ENCODE measurements around the gene SMYD2.

Gene SMYD2

DNA sequence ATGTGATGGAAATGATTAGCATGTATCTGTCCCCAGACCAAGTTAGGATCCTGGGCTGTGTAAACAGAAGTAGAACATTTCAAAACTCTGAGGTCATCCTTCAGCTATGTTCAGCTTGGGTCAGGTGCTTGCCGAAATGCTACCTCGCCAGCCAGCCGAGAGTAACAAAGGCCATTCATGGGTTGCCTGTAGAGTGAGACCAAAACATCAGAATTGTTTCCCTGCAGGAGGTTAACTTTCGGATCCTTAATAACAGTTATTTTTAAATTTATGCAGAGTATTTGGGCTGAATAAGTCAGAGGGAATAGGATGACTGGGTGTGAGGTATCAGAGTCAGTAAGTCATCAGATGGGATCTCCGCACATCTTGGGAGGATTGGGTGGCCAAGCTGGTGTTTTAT, 35.6 kb downstream of the SMYD2 start:
- no peaks in the 10 kb centered on the region for H3K36me3 ChIP-seq (ENCODE audit: control insufficient read depth, insufficient read depth, low read length)
- no peaks in the 10 kb centered on the region for H3K27me3 ChIP-seq (ENCODE audit: control insufficient read depth, insufficient read depth, low read length)
- H3K4me1 ChIP-seq = no peaks in the 10 kb centered on the region
- H3K4me2 ChIP-seq (ENCODE audit: low read length) = no peak overlapping the region
- H3K79me2 ChIP-seq = no peaks in the 10 kb centered on the region
- TF ChIP-seq, protein P1, sequence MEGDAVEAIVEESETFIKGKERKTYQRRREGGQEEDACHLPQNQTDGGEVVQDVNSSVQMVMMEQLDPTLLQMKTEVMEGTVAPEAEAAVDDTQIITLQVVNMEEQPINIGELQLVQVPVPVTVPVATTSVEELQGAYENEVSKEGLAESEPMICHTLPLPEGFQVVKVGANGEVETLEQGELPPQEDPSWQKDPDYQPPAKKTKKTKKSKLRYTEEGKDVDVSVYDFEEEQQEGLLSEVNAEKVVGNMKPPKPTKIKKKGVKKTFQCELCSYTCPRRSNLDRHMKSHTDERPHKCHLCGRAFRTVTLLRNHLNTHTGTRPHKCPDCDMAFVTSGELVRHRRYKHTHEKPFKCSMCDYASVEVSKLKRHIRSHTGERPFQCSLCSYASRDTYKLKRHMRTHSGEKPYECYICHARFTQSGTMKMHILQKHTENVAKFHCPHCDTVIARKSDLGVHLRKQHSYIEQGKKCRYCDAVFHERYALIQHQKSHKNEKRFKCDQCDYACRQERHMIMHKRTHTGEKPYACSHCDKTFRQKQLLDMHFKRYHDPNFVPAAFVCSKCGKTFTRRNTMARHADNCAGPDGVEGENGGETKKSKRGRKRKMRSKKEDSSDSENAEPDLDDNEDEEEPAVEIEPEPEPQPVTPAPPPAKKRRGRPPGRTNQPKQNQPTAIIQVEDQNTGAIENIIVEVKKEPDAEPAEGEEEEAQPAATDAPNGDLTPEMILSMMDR (IDR thresholded peaks at IDR 0.05) = no peak
- no peak overlapping the region for H2AFZ ChIP-seq
- no peak overlapping the region for H3K4me3 ChIP-seq (ENCODE audit: low read depth, low read length)
- no peak overlapping the region for H3K9ac ChIP-seq
- H3K27ac ChIP-seq = no peak overlapping the region
- H3K9me3 ChIP-seq (ENCODE audit: control insufficient read depth, low read length) = no peaks in the 10 kb centered on the region

DNA sequence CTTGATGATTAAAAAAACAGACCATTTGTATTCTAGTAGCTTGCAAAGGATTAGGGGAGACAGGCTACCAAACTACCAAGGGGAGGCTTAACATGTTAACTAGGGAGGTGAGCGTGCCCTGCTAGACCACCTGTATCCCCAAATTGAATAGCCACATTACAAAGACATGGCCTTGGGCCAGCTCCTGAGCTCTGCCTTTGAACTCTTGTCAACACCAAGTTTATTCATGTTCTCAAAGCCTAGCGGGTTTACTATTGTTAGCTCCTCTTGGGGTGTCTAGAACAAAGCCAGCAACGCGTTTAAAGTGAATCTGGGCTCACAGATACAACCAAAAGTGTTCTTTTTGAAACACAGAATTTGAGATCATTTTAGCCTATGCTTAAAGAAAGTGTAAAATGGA, 36.3 kb downstream of the SMYD2 start:
- no peak overlapping the region for H3K4me2 ChIP-seq (ENCODE audit: low read length)
- H3K27ac ChIP-seq = no peak overlapping the region
- H3K9ac ChIP-seq = no peak overlapping the region
- H3K9me3 ChIP-seq (ENCODE audit: control insufficient read depth, low read length) = no peaks in the 10 kb centered on the region
- no peak overlapping the region for H2AFZ ChIP-seq
- no peaks in the 10 kb centered on the region for H3K27me3 ChIP-seq (ENCODE audit: control insufficient read depth, insufficient read depth, low read length)
- no peaks in the 10 kb centered on the region for H3K79me2 ChIP-seq
- H3K4me3 ChIP-seq (ENCODE audit: low read depth, low read length) = no peak overlapping the region
- H3K4me1 ChIP-seq = no peaks in the 10 kb centered on the region
- TF ChIP-seq, protein P1 (IDR thresholded peaks at IDR 0.05) = no peak
- no peaks in the 10 kb centered on the region for H3K36me3 ChIP-seq (ENCODE audit: control insufficient read depth, insufficient read depth, low read length)

DNA sequence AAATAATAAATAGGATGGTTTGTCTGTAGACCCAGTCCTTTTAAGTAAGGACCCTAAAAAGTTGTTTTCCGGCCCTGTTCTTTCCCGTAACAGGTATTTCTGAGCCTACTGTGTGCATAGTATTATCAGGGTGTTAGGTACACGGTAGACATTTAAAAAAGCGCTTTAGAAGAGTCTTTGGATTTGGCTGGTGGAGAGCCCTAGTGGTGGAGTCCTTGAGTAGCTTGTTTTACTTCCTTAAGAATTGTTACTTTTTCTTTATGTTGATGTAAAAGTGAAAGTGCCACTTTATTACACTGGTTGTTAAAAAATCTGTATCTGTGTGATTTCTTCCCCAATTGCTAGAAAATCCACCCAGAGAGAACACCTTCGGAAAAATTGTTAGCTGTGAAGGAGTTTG, 36.8 kb downstream of the SMYD2 start:
- TF ChIP-seq, protein P1 (IDR thresholded peaks at IDR 0.05) = no peak
- no peak overlapping the region for H3K9ac ChIP-seq
- no peaks in the 10 kb centered on the region for H3K36me3 ChIP-seq (ENCODE audit: control insufficient read depth, insufficient read depth, low read length)
- H3K79me2 ChIP-seq = no peaks in the 10 kb centered on the region
- H3K27ac ChIP-seq = no peak overlapping the region
- H3K4me3 ChIP-seq (ENCODE audit: low read depth, low read length) = no peak overlapping the region
- no peak overlapping the region for H3K4me2 ChIP-seq (ENCODE audit: low read length)
- H2AFZ ChIP-seq = no peak overlapping the region
- H3K4me1 ChIP-seq = no peaks in the 10 kb centered on the region
- no peaks in the 10 kb centered on the region for H3K27me3 ChIP-seq (ENCODE audit: control insufficient read depth, insufficient read depth, low read length)
- H3K9me3 ChIP-seq (ENCODE audit: control insufficient read depth, low read length) = no peaks in the 10 kb centered on the region

DNA sequence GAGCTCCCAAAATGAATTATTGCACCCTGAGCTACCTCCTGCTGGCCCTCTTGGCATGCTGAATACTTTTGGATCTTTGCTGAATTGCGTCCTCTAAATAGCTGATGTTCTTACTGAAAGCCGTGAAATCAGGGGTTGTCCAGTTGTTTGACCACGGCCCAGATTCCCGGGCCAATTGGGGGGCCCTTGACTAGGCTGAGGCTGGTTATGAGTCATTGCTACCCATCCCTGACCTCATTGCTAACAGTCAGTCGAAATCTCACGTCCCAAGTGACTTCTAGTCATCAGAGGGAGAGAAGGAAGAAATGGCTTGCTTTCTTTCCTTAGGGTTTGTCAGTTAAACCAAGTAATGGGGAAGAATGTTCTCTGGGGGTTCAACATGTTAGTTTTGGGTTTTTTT, 37.4 kb downstream of the SMYD2 start:
- no peaks in the 10 kb centered on the region for H3K9me3 ChIP-seq (ENCODE audit: control insufficient read depth, low read length)
- no peak overlapping the region for H3K27ac ChIP-seq
- H3K9ac ChIP-seq = no peak overlapping the region
- no peaks in the 10 kb centered on the region for H3K36me3 ChIP-seq (ENCODE audit: control insufficient read depth, insufficient read depth, low read length)
- H3K27me3 ChIP-seq (ENCODE audit: control insufficient read depth, insufficient read depth, low read length) = no peaks in the 10 kb centered on the region
- TF ChIP-seq, protein P1 (IDR thresholded peaks at IDR 0.05) = no peak
- H3K4me3 ChIP-seq (ENCODE audit: low read depth, low read length) = no peak overlapping the region
- no peaks in the 10 kb centered on the region for H3K79me2 ChIP-seq
- H3K4me1 ChIP-seq = no peaks in the 10 kb centered on the region
- H2AFZ ChIP-seq = no peak overlapping the region
- no peak overlapping the region for H3K4me2 ChIP-seq (ENCODE audit: low read length)

DNA sequence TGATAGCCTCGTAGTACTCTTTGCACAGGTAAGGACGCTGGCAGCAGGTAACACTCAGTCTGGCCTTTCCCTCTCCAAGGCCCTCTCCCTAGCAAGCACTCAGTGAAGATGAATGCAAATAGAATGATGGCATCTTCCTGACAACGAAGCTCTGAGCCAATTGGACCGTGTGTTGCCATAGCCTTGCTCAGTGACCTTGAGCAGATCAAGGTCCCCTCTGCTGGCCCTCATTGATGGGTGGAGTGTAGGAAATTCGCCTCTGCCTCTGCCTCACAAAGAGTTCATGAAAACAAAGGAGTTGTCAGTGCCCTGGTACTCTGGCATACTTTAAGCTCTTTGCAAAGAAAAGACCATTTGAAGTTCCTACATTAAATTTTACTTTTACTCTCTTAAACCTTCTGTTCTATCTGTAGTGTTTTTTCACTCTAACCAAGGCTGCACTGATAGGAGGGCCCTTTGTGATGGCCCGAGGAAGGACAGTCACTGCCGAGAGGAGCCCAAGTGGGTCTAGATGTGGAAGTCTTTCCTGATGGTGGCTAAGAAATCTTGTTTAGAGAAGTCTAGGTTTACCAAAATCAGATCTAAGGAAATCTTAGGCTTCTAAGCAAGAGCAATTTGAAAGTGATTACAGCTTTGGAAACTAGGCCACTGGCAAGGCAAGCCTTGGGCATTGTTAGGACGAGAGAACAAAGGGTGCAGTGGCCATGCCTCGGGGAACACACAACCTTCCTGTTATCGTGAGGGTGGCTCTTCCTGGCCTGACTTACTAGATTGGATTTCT, 38.2 kb downstream of the SMYD2 start:
- H3K9ac ChIP-seq = no peak overlapping the region
- no peaks in the 10 kb centered on the region for H3K79me2 ChIP-seq
- no peak overlapping the region for H2AFZ ChIP-seq
- no peaks in the 10 kb centered on the region for H3K27me3 ChIP-seq (ENCODE audit: control insufficient read depth, insufficient read depth, low read length)
- no peak overlapping the region for H3K4me3 ChIP-seq (ENCODE audit: low read depth, low read length)
- H3K36me3 ChIP-seq (ENCODE audit: control insufficient read depth, insufficient read depth, low read length) = no peaks in the 10 kb centered on the region
- no peak overlapping the region for H3K27ac ChIP-seq
- TF ChIP-seq, protein P1 (IDR thresholded peaks at IDR 0.05) = no peak
- H3K9me3 ChIP-seq (ENCODE audit: control insufficient read depth, low read length) = no peaks in the 10 kb centered on the region
- no peaks in the 10 kb centered on the region for H3K4me1 ChIP-seq
- no peak overlapping the region for H3K4me2 ChIP-seq (ENCODE audit: low read length)
